HepG2 (cell line): Measurements from ENCODE around the gene TMEM14A.

Experiments
- ARHGAP35 ChIP-seq: sonication (generic); formaldehyde crosslinking; IDR thresholded peaks from 2 replicates; pipeline ENCODE4 v1.9.0; 2022; ENCODE audit warnings: mild to moderate bottlenecking, inconsistent platforms, moderate library complexity, missing genetic modification reagents, borderline replicate concordance
- ARID4A ChIP-seq: sonication (generic); formaldehyde crosslinking; IDR thresholded peaks from 2 replicates; pipeline ENCODE4 v1.5.0; 2020; ENCODE audit warnings: mild to moderate bottlenecking, missing genetic modification reagents, borderline replicate concordance
- CBFB ChIP-seq: sonication (generic); formaldehyde crosslinking; IDR thresholded peaks from 2 replicates; pipeline ENCODE4 v1.4.0; 2020; ENCODE audit warnings: missing genetic modification reagents
- CREM ChIP-seq, 2 experiments: sonication (generic) in 1 of 2; formaldehyde crosslinking in 1 of 2; IDR thresholded peaks; 2 replicates each; pipeline versions ENCODE4 v1.4.0 to v1.6.1; 2016 to 2020; ENCODE audit warnings: antibody characterized with exemption in 1 of 2, mild to moderate bottlenecking in 1 of 2, missing genetic modification reagents in 1 of 2
- EP300 ChIP-seq, 3 experiments: sonication (generic) in 1 of 3; formaldehyde crosslinking in 1 of 3; IDR thresholded peaks; 2 replicates each; pipeline versions ENCODE4 v1.5.1 to v1.6.1; 2011 to 2020; ENCODE audit warnings: low read depth in 2 of 3, low read length in 2 of 3, borderline replicate concordance in 1 of 3, improper control_type of control experiment in 1 of 3, mild to moderate bottlenecking in 1 of 3, missing genetic modification reagents in 1 of 3, moderate library complexity in 1 of 3
- FOXM1 ChIP-seq: sonication (generic); formaldehyde crosslinking; IDR thresholded peaks from 2 replicates; pipeline ENCODE4 v1.5.0; 2020; ENCODE audit warnings: missing genetic modification reagents
- GABPA ChIP-seq, 2 experiments: IDR thresholded peaks; 2 replicates each; pipeline ENCODE4 v1.6.1; 2011 to 2016; ENCODE audit warnings: low read depth in 2 of 2, low read length in 1 of 2, missing biosample characterization in 1 of 2, missing genetic modification characterization in 1 of 2
- RAD51 ChIP-seq: fragments of 450-650 bp; IDR thresholded peaks from 2 replicates; pipeline ENCODE4 v1.6.1; 2016; ENCODE audit warnings: borderline replicate concordance
- ZNF274 ChIP-seq: sonication (generic); formaldehyde crosslinking; IDR thresholded peaks from 2 replicates; pipeline ENCODE4 v1.5.1; 2020; ENCODE audit warnings: mild to moderate bottlenecking, missing genetic modification reagents
- ZSCAN22 ChIP-seq: sonication (generic); formaldehyde crosslinking; IDR thresholded peaks from 2 replicates; pipeline ENCODE4 v1.4.0; 2020; ENCODE audit warnings: mild to moderate bottlenecking, missing genetic modification reagents

GRCh38 chr6:52640170-52640569 lies 30.7 kb upstream of the TMEM14A start:
- TF ChIP-seq CBFB (CRISPR knock-in tag) = no peak
- no peak for TF ChIP-seq GABPA (IDR thresholded peaks at IDR 0.05; ENCODE audit: low read depth, low read length)
- peak; percentile 55 for TF ChIP-seq GABPA (CRISPR knock-in tag; IDR thresholded peaks at IDR 0.05; ENCODE audit: low read depth)
- TF ChIP-seq ARHGAP35 (CRISPR knock-in tag) = no peak
- no peak for TF ChIP-seq ZNF274 (CRISPR knock-in tag)
- TF ChIP-seq CREM (IDR thresholded peaks at IDR 0.05) = no peak; the same call in 1 of the 2 replicates
- no peak for TF ChIP-seq CREM (CRISPR knock-in tag; IDR thresholded peaks at IDR 0.05)
- TF ChIP-seq ARID4A (CRISPR knock-in tag) = no peak
- no peak for TF ChIP-seq FOXM1
- no peak for TF ChIP-seq RAD51
- no peak for TF ChIP-seq ZSCAN22
- TF ChIP-seq EP300 (IDR thresholded peaks at IDR 0.05; ENCODE audit: low read depth in 2 of 2, low read length in 2 of 2) = no peak; a peak in 1 of 4 replicates
- no peak for TF ChIP-seq EP300 (CRISPR knock-in tag; IDR thresholded peaks at IDR 0.05; ENCODE audit: borderline replicate concordance)
